DOHH2 (cell line): ENCODE measurements around the gene IL20.

Experiments
- EZH2phosphoT487 ChIP-seq: fragments of 200-600 bp; sonication (generic); IDR thresholded peaks from 2 replicates; pipeline ENCODE4 v1.6.1; 2017; ENCODE audit warnings: borderline replicate concordance, mild to moderate bottlenecking, antibody characterized with exemption, low read length, moderate library complexity, mixed read lengths
- TF ChIP-seq, protein P1 (sequence below): fragments of 200-600 bp; sonication (generic); IDR thresholded peaks from one replicate; pipeline ENCODE4 v1.5.1; 2014; ENCODE audit warnings: antibody characterized with exemption, mild to moderate bottlenecking, low read depth, low read length; ENCODE audit not compliant: poor library complexity, severe bottlenecking

DNA sequence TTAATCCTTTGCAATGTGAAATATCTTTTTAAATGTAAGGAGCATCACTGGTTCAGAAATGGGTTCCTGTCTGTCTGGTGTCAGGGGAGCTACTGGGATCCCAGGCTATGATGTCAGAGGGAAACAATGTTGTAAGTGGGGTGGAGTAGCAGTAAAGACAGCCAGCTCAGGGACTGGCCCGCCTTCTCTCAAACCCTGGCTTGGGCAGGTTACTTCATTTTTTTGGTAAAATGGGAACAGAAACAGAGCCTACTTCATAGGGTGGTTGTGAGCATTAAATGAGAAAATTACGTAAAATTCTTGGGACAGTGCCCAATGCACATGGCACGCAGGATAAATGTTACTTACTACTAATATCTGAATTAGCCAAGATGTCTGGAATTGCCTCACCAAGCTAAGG is 30.7 kb upstream of the IL20 start:
- TF ChIP-seq, protein P1, sequence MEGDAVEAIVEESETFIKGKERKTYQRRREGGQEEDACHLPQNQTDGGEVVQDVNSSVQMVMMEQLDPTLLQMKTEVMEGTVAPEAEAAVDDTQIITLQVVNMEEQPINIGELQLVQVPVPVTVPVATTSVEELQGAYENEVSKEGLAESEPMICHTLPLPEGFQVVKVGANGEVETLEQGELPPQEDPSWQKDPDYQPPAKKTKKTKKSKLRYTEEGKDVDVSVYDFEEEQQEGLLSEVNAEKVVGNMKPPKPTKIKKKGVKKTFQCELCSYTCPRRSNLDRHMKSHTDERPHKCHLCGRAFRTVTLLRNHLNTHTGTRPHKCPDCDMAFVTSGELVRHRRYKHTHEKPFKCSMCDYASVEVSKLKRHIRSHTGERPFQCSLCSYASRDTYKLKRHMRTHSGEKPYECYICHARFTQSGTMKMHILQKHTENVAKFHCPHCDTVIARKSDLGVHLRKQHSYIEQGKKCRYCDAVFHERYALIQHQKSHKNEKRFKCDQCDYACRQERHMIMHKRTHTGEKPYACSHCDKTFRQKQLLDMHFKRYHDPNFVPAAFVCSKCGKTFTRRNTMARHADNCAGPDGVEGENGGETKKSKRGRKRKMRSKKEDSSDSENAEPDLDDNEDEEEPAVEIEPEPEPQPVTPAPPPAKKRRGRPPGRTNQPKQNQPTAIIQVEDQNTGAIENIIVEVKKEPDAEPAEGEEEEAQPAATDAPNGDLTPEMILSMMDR, result no peak
- no peak for TF ChIP-seq EZH2phosphoT487
